Epidermal melanocyte (primary cell): ENCODE measurements around the gene FOXP2.
"Not testable (repeated sequence)": the region's sequence is repeated elsewhere in the genome, so short reads cannot be mapped to it uniquely, and the experiment has no call there.

Source experiments
- DNase-seq: peaks from one replicate; pipeline ENCODE4 v3.0.0; 2011; ENCODE audit warnings: low spot score; ENCODE audit not compliant: insufficient read length

The FOXP2 gene

GRCh38 chr7:114502454-114503254, 88.0 kb downstream of the FOXP2 start:
- DNase-seq, result no peak

- DNase-seq, result no peak
Observed at GRCh38 chr7:114504586-114504985, 90.0 kb downstream of the FOXP2 start.

GRCh38 chr7:114507381-114507780, 92.8 kb downstream of the FOXP2 start:
- no peak for DNase-seq

GRCh38 chr7:114508086-114508485, 93.5 kb downstream of the FOXP2 start:
- no peak for DNase-seq

- DNase-seq, result not testable (repeated sequence)
Observed at GRCh38 chr7:114510824-114511223, 96.2 kb downstream of the FOXP2 start.

- no peak for DNase-seq
Observed at GRCh38 chr7:114519240-114519639, 104.6 kb downstream of the FOXP2 start.

- no peak for DNase-seq
Observed at GRCh38 chr7:114522081-114522480, 107.5 kb downstream of the FOXP2 start.

GRCh38 chr7:114527589-114527988, 113.0 kb downstream of the FOXP2 start:
- no peak for DNase-seq

- no peak for DNase-seq
Observed at GRCh38 chr7:114530057-114530611, 115.5 kb downstream of the FOXP2 start.

- DNase-seq, result no peak
Observed at GRCh38 chr7:114531326-114531725, 116.7 kb downstream of the FOXP2 start.

- DNase-seq, result no peak
Observed at GRCh38 chr7:114533131-114533530, 118.5 kb downstream of the FOXP2 start.

GRCh38 chr7:114534953-114535352, 120.3 kb downstream of the FOXP2 start:
- DNase-seq, result no peak

GRCh38 chr7:114539575-114539974, 125.0 kb downstream of the FOXP2 start:
- peak; percentile 42 for DNase-seq

- DNase-seq, result peak; percentile 18
Observed at GRCh38 chr7:114540291-114540690, 125.7 kb downstream of the FOXP2 start.

GRCh38 chr7:114547346-114547745, 132.7 kb downstream of the FOXP2 start:
- DNase-seq, result not testable (repeated sequence)

GRCh38 chr7:114548081-114548980, 133.7 kb downstream of the FOXP2 start:
- DNase-seq, result no peak

GRCh38 chr7:114554781-114555537, 140.3 kb downstream of the FOXP2 start:
- peak; percentile 15 for DNase-seq

- DNase-seq, result no peak
Observed at GRCh38 chr7:114567416-114567815, 152.8 kb downstream of the FOXP2 start.

- no peak for DNase-seq
Observed at GRCh38 chr7:114569220-114569619, 154.6 kb downstream of the FOXP2 start.

GRCh38 chr7:114574384-114574783, 159.8 kb downstream of the FOXP2 start:
- DNase-seq, result no peak

- no peak for DNase-seq
Observed at GRCh38 chr7:114575098-114575497, 160.5 kb downstream of the FOXP2 start.
